CD14-positive monocyte (primary cell): ENCODE data around the gene DAPK1. TPM values are rescaled to one million over a fixed set of nuclear protein-coding genes. Genes with fewer than 3 reads are reported as not detected.

Experiments used
- DNase-seq, 3 donors: peaks; one replicate each; pipeline ENCODE4 v3.0.0-alpha.2; 2011 to 2022
- H2AFZ ChIP-seq: 2 replicates; pipeline ENCODE4 v1.6.0; 2012; ENCODE audit warnings: mild to moderate bottlenecking, low read depth, low read length, inconsistent platforms; ENCODE audit not compliant: insufficient read depth, poor library complexity, severe bottlenecking
- H3K27ac ChIP-seq, 2 donors: 1 replicate in 1 of 2; 2 replicates in 1 of 2; pipeline ENCODE4 v1.5.1; 2012 to 2013; ENCODE audit warnings: low read length in 2 of 2, control low read depth in 1 of 2, inconsistent platforms in 1 of 2, low read depth in 1 of 2, mild to moderate bottlenecking in 1 of 2
- H3K27me3 ChIP-seq, 2 donors: one replicate each; pipeline versions ENCODE4 v1.6.0 to v1.6.1; 2011 to 2013; ENCODE audit warnings: low read length in 2 of 2; ENCODE audit not compliant: control insufficient read depth in 2 of 2, insufficient read depth in 2 of 2
- H3K36me3 ChIP-seq, 2 donors: replicated peaks in 1 of 2; 1 replicate in 1 of 2; 2 replicates in 1 of 2; pipeline versions ENCODE4 v1.5.1 to v1.6.1; 2012 to 2013; ENCODE audit warnings: low read length in 2 of 2, control low read depth in 1 of 2, inconsistent platforms in 1 of 2, mild to moderate bottlenecking in 1 of 2; ENCODE audit not compliant: insufficient read depth in 2 of 2, control insufficient read depth in 1 of 2
- H3K4me1 ChIP-seq, 2 donors: 1 replicate in 1 of 2; 2 replicates in 1 of 2; pipeline versions ENCODE4 v1.5.1 to v1.6.1; 2012 to 2013; ENCODE audit warnings: low read length in 2 of 2, control low read depth in 1 of 2, inconsistent platforms in 1 of 2, mild to moderate bottlenecking in 1 of 2, moderate library complexity in 1 of 2; ENCODE audit not compliant: insufficient read depth in 2 of 2, control insufficient read depth in 1 of 2
- H3K4me2 ChIP-seq: replicated peaks from 2 replicates; pipeline ENCODE3; 2012; ENCODE audit warnings: low read length, moderate library complexity, mild to moderate bottlenecking; ENCODE audit not compliant: poor library complexity, severe bottlenecking; ENCODE audit errors: extremely low read depth
- H3K4me3 ChIP-seq, 3 experiments: fragments of 200-600 bp in 1 of 3; sonication (generic) in 1 of 3; replicated peaks in 1 of 3; 1 replicate in 2 of 3; 2 replicates in 1 of 3; pipeline ENCODE4 v1.5.1; 2011 to 2013; ENCODE audit warnings: low read length in 3 of 3, mild to moderate bottlenecking in 3 of 3, control low read depth in 2 of 3, low read depth in 2 of 3, inconsistent platforms in 1 of 3, moderate library complexity in 1 of 3
- H3K79me2 ChIP-seq: 2 replicates; pipeline ENCODE4 v1.6.0; 2012; ENCODE audit warnings: mild to moderate bottlenecking, control low read depth, inconsistent platforms, low read length, moderate library complexity; ENCODE audit not compliant: insufficient read depth
- H3K9ac ChIP-seq: 2 replicates; pipeline ENCODE4 v1.6.0; 2017; ENCODE audit warnings: low read length, mild to moderate bottlenecking; ENCODE audit not compliant: insufficient read depth, poor library complexity, severe bottlenecking
- H3K9me3 ChIP-seq, 2 donors: replicated peaks in 1 of 2; 1 replicate in 1 of 2; 2 replicates in 1 of 2; pipeline versions ENCODE4 v1.5.1 to v1.6.1; 2012 to 2013; ENCODE audit warnings: low read length in 2 of 2, control low read depth in 1 of 2; ENCODE audit not compliant: control insufficient read depth in 1 of 2, insufficient read depth in 1 of 2
- H4K20me1 ChIP-seq: 2 replicates; pipeline ENCODE4 v1.6.0; 2012; ENCODE audit warnings: mild to moderate bottlenecking, low read length, control low read depth, moderate library complexity; ENCODE audit not compliant: insufficient read depth
- H3K27ac Mint-ChIP-seq, 7 donors: one replicate each; pipeline ENCODE4 v1.8.0; 2020; ENCODE audit warnings: mild to moderate bottlenecking in 7 of 7, mixed read lengths in 7 of 7, moderate library complexity in 6 of 7, inconsistent platforms in 2 of 7
- H3K27me3 Mint-ChIP-seq, 3 donors: one replicate each; pipeline ENCODE4 v1.8.0; 2021 to 2022; ENCODE audit warnings: low read depth in 3 of 3, mild to moderate bottlenecking in 3 of 3, mixed read lengths in 3 of 3, moderate library complexity in 3 of 3, inconsistent platforms in 1 of 3
- H3K36me3 Mint-ChIP-seq, 2 donors: one replicate each; pipeline ENCODE4 v1.8.0; 2020; ENCODE audit warnings: mixed read lengths in 2 of 2, inconsistent platforms in 1 of 2, mild to moderate bottlenecking in 1 of 2
- H3K4me1 Mint-ChIP-seq: one replicate; pipeline ENCODE4 v1.8.0; 2020; ENCODE audit warnings: mild to moderate bottlenecking, mixed read lengths
- H3K4me3 Mint-ChIP-seq, 2 donors: one replicate each; pipeline ENCODE4 v1.8.0; 2020; ENCODE audit warnings: mild to moderate bottlenecking in 2 of 2, mixed read lengths in 2 of 2, moderate library complexity in 1 of 2
- H3K9me3 Mint-ChIP-seq, 7 donors: one replicate each; pipeline ENCODE4 v1.8.0; 2020 to 2022; ENCODE audit warnings: mixed read lengths in 7 of 7, mild to moderate bottlenecking in 6 of 7, moderate library complexity in 6 of 7, inconsistent platforms in 2 of 7
- CTCF ChIP-seq: fragments of 200-600 bp; IDR thresholded peaks from one replicate; pipeline ENCODE4 v1.8.0; 2022; ENCODE audit warnings: antibody characterized with exemption, mild to moderate bottlenecking
- WGBS: methylation state at CpG from one replicate; pipeline ENCODE4 v1.1.5; 2013; ENCODE audit warnings: missing lambda C conversion rate; ENCODE audit not compliant: insufficient coverage; 5-methylcytosine and 5-hydroxymethylcytosine counted together
- intact Hi-C, 2 donors: fragments of 100-400 bp; cut with micrococcal nuclease; formaldehyde crosslinking; loops; one replicate each; pipeline versions ENCODE4 v1.15.0 to v1.15.1; 2023
- polyA plus RNA-seq, 3 donors: library from polyadenylated mRNA; depleted of rRNA in 1 of 3; unstranded in 2 of 3; stranded (reverse) in 1 of 3; fragments of 300-500 nt in 2 of 3; fragments of >200 nt in 1 of 3; fragmentation: Illumina TruSeq in 2 of 3; gene quantifications; 1 replicate in 2 of 3; 2 replicates in 1 of 3; pipeline ENCODE4 v1.2.3, GENCODE V29; 2012 to 2021

Gene DAPK1
- polyA plus RNA-seq, 3 donors: 24.1 to 102 (median 44.4) TPM

GRCh38 chr9:87668222-87668621, 170.6 kb downstream of the DAPK1 start:
- Histone ChIP-seq H4K20me1 (peaks cover 12% of the 10 kb centered on the region), H3K27me3 (no peaks in the 10 kb centered on the region), H3K27ac (no peak overlapping the region), H2AFZ (no peak overlapping the region), H3K4me1 (no peaks in the 10 kb centered on the region), H3K79me2 (no peaks in the 10 kb centered on the region), H3K36me3 (peaks cover 33 to 93% of the 10 kb centered on the region in 2 donors), H3K9ac (no peak overlapping the region), H3K4me3 (no peak overlapping the region), H3K9me3 (peaks cover 19% of the 10 kb centered on the region in 2 donors), H3K4me2 (no peak overlapping the region)
- no peak for TF ChIP-seq CTCF
- Mint-ChIP-seq H3K9me3 (peaks cover 12 to 23% (median 16%) of the 10 kb centered on the region in 7 donors), H3K36me3 (peaks cover 89 to 94% of the 10 kb centered on the region in 2 donors), H3K4me3 (no peak overlapping the region), H3K27ac (no peak overlapping the region), H3K4me1 (no peaks in the 10 kb centered on the region), H3K27me3 (peaks cover 0 to 4% (median 0%) of the 10 kb centered on the region in 3 donors)
- intact Hi-C loops: no loop called here
- no peak for DNase-seq
- WGBS: 97% methylated on average over 7 of the region's 8 CpGs

DNA sequence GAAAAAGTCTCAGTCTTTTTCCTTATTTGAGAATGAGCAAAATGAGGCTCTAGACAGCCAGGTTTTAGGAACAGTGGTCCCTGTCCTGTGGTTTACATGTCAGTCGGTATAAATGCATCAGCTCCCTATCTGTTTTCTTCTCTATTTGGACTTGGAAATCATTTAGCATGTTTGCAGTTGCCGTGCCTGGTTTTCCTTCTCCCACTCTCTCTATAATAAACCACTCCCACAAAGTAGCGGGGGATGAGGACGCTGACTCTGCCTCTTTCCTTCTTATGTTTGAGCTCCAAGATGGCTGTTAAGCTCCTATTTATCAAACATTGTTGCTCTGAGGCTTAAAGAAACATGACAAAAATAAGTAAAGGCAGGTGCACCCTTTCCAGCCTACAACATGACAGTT, 171.1 kb downstream of the DAPK1 start:
- no peak overlapping the region for H3K9ac ChIP-seq
- peaks cover 7% of the 10 kb centered on the region for H4K20me1 ChIP-seq
- Mint-ChIP-seq H3K4me1 (no peaks in the 10 kb centered on the region), H3K9me3 (peaks cover 12 to 23% (median 16%) of the 10 kb centered on the region in 7 donors), H3K27me3 (peaks cover 0 to 2% (median 0%) of the 10 kb centered on the region in 3 donors), H3K36me3 (peaks cover 87 to 93% of the 10 kb centered on the region in 2 donors), H3K4me3 (no peak overlapping the region), H3K27ac (peak overlapping the region in 1 of 7 donors; percentile 44)
- H3K36me3 ChIP-seq: peaks cover 30 to 93% of the 10 kb centered on the region in 2 donors
- H3K4me3 ChIP-seq: no peak overlapping the region
- peaks cover 19% of the 10 kb centered on the region in 2 donors for H3K9me3 ChIP-seq
- no peaks in the 10 kb centered on the region for H3K4me1 ChIP-seq
- no peaks in the 10 kb centered on the region for H3K79me2 ChIP-seq
- WGBS: 100% methylated on average over 1 of the region's 4 CpGs
- H3K27me3 ChIP-seq: no peaks in the 10 kb centered on the region
- no peak overlapping the region for H3K27ac ChIP-seq
- intact Hi-C loops: no loop called here
- no peak overlapping the region for H2AFZ ChIP-seq
- H3K4me2 ChIP-seq: no peak overlapping the region
- no peak for TF ChIP-seq CTCF
- DNase-seq: no peak
